Fibroblast of the conjunctiva (primary cell): Measurements from ENCODE around the gene WDR90.

ENCODE experiments used
- DNase-seq: peaks from one replicate; pipeline ENCODE4 v3.0.0-alpha.2; 2010; ENCODE audit warnings: low read depth

Gene WDR90

GRCh38 chr16:626787-627453, 22.2 kb upstream of the WDR90 start:
- DNase-seq = peak; percentile 90

GRCh38 chr16:627454-628239, 21.5 kb upstream of the WDR90 start:
- DNase-seq = peak; percentile 34

GRCh38 chr16:628321-629061, 20.7 kb upstream of the WDR90 start:
- DNase-seq = no peak

GRCh38 chr16:629185-629832, 19.9 kb upstream of the WDR90 start:
- DNase-seq = no peak

- no peak for DNase-seq
Observed at GRCh38 chr16:629833-630248, 19.3 kb upstream of the WDR90 start.

GRCh38 chr16:630249-630814, 18.8 kb upstream of the WDR90 start:
- DNase-seq = no peak

GRCh38 chr16:630815-631405, 18.3 kb upstream of the WDR90 start, which contains the start of gene WFIKKN1:
Gene WFIKKN1 (plus strand): TSS chr16:630985. CDS start chr16:631254, 269 bp downstream.
- DNase-seq = no peak

- no peak for DNase-seq
Observed at GRCh38 chr16:631808-632358, 17.3 kb upstream of the WDR90 start.

GRCh38 chr16:632486-633335, 16.5 kb upstream of the WDR90 start:
- no peak for DNase-seq

GRCh38 chr16:633336-634050, 15.7 kb upstream of the WDR90 start:
- DNase-seq = no peak

- no peak for DNase-seq
Observed at GRCh38 chr16:634051-634670, 15.0 kb upstream of the WDR90 start.

GRCh38 chr16:634996-635395, 14.2 kb upstream of the WDR90 start:
- DNase-seq = no peak

- no peak for DNase-seq
Observed at GRCh38 chr16:635573-636205, 13.5 kb upstream of the WDR90 start.

- DNase-seq = peak; percentile 91
Observed at GRCh38 chr16:636206-637080, 12.7 kb upstream of the WDR90 start, which contains the start of gene METTL26. Gene METTL26 (minus strand): TSS chr16:636305. CDS start chr16:636290, 15 bp downstream.

GRCh38 chr16:637081-638018, 11.8 kb upstream of the WDR90 start:
- DNase-seq = peak; percentile 85

GRCh38 chr16:638034-638543, 11.1 kb upstream of the WDR90 start:
- DNase-seq = no peak
